HG02884 (cell line): Measurements from ENCODE around the gene CD63.

Source experiments
- ATAC-seq: cut with Tn5 transposase; IDR thresholded peaks from one replicate; pipeline ENCODE4 v1.9.1; 2021; ENCODE audit warnings: mild to moderate bottlenecking, moderate library complexity; ENCODE audit not compliant: unreplicated experiment

CD63 gene

GRCh38 chr12:55693323-55694187 is 35.3 kb downstream of the CD63 start:
- no peak for ATAC-seq

- ATAC-seq, result no peak
These were observed 36.0 kb downstream of the CD63 start for GRCh38 chr12:55692631-55693322.

GRCh38 chr12:55688716-55689655 is 39.8 kb downstream of the CD63 start:
- no peak for ATAC-seq

GRCh38 chr12:55687746-55688145 is 41.1 kb downstream of the CD63 start:
- peak; percentile 87 for ATAC-seq

- no peak for ATAC-seq
These were observed 42.3 kb downstream of the CD63 start for GRCh38 chr12:55686366-55687010.

- ATAC-seq, result no peak
These were observed 43.1 kb downstream of the CD63 start for GRCh38 chr12:55685671-55686070.

GRCh38 chr12:55684761-55685370 is 43.9 kb downstream of the CD63 start:
- ATAC-seq, result no peak

DNA sequence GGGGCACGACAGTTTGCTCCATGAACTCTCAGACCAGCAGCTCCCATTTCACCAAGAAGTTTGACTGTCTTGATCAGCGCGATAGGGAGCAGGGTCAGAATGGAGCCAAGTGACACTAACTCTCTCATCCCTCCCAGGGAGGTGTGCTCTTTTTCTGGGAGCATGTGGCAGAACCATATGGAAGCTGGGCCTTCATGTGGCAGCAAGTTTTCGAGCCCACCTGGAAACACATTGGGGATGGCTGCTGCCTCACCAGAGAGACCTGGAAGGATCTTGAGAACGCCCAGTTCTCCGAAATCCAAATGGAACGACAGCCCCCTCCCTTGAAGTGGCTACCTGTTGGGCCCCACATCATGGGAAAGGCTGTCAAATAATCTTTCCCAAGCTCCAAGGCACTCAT is 45.1 kb downstream of the CD63 start:
- no peak for ATAC-seq

- ATAC-seq, result no peak
These were observed 46.6 kb downstream of the CD63 start for GRCh38 chr12:55682087-55682796.

DNA sequence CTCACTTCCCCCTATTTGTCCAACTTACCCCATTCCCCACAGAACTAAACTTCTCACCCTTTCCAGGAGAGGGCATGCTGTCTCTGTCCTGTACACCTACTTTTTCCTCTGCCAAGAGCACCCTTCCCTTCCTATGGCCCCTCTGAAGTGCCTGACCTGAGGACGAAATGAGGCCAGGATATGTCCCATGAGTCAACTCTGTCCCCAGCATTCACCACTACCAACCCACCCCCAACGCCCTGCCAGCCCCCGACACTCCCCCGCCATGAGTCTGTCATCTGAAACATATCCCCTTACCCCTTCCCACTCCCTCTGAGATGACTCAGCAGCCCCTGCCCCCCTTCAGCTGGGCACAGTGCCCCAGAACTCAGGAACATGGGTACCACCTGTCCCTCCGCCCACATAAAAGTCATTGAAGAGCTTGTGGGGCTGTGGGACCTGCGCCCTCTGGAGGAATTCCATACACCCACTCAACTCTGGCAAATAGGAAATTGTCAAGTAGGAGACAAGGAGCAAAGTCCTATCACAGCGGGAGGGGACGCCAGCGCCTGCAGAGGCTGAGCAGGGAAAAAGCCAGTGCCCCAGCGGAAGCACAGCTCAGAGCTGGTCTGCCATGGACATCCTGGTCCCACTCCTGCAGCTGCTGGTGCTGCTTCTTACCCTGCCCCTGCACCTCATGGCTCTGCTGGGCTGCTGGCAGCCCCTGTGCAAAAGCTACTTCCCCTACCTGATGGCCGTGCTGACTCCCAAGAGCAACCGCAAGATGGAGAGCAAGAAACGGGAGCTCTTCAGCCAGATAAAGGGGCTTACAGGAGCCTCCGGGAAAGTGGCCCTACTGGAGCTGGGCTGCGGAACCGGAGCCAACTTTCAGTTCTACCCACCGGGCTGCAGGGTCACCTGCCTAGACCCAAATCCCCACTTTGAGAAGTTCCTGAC is 47.4 kb downstream of the CD63 start:
- no peak for ATAC-seq

GRCh38 chr12:55679691-55680090 is 49.1 kb downstream of the CD63 start:
- ATAC-seq, result no peak

- ATAC-seq, result no peak
These were observed 52.1 kb downstream of the CD63 start for GRCh38 chr12:55676707-55677106.

DNA sequence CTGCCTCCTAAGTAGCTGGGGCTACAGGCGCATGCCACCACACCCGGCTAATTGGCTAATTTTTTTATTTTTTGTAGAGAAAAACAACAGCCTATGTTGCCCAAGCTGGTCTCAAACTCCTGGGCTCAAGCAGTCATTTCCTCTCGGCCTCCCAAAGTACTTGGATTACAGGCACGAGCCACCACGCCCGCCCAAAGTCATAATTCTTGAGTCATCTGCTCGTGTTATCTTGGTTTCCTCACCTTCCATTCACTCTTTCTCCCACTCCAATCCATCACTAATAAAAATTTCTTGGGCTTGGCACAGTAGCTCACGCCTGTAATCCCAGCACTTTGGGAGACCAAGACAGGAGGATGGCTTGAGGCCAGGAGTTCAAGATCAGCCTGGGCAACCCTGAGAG is 53.1 kb downstream of the CD63 start:
- no peak for ATAC-seq
